ENCODE data around the gene SYK. TPM values are rescaled to one million over a fixed set of nuclear protein-coding genes. Genes with fewer than 3 reads are reported as not detected.

The SYK gene
- total and polyA plus RNA-seq, 2 of the 13 experiments (the other 11 are each of a cell fraction or from before 2014, with no cell fraction given) = not detected

- in situ Hi-C loops (cut with HindIII; ENCODE audit: extremely low pct_ligation_motif_present, low pct_unique_long_range_greater_than_20kb) (no loop called here), intact Hi-C loops (cut with micrococcal nuclease; ENCODE audit: unreplicated experiment) (no loop called here)
- H4K20me1 ChIP-seq (ENCODE audit: insufficient read depth, low read length) = no peaks in the 10 kb centered on the region
- no peak for TF ChIP-seq ZNF839 (CRISPR knock-in tag; IDR thresholded peaks at IDR 0.05; ENCODE audit: borderline replicate concordance)
- no peak for TF ChIP-seq ZFP36L2 (CRISPR knock-in tag; IDR thresholded peaks at IDR 0.05)
- no peak for TF ChIP-seq ZNF574 (CRISPR knock-in tag; IDR thresholded peaks at IDR 0.05)
- TF ChIP-seq POGZ (CRISPR knock-in tag; IDR thresholded peaks at IDR 0.05) = no peak
- no peak for TF ChIP-seq SMAD9 (CRISPR knock-in tag; IDR thresholded peaks at IDR 0.05)
- TF ChIP-seq ZBTB38 (CRISPR knock-in tag; IDR thresholded peaks at IDR 0.05) = no peak
- no peak for TF ChIP-seq RERE (CRISPR knock-in tag; IDR thresholded peaks at IDR 0.05; ENCODE audit: low read depth)
- no peak for TF ChIP-seq EP300 (IDR thresholded peaks at IDR 0.05; ENCODE audit: low read depth in 2 of 2, low read length in 2 of 2)
- no peak for TF ChIP-seq EP300 (CRISPR knock-in tag; IDR thresholded peaks at IDR 0.05; ENCODE audit: borderline replicate concordance)
- TF ChIP-seq BRCA1 (CRISPR knock-in tag; IDR thresholded peaks at IDR 0.05) = no peak
- TF ChIP-seq ZSCAN31 (CRISPR knock-in tag; IDR thresholded peaks at IDR 0.05; ENCODE audit: low read depth) = no peak
- TF ChIP-seq ZNF781 (CRISPR knock-in tag; IDR thresholded peaks at IDR 0.05; ENCODE audit: borderline replicate concordance, not compliant biosample characterization) = no peak
- no peak for TF ChIP-seq STAG1 (CRISPR knock-in tag; IDR thresholded peaks at IDR 0.05)
- no peak for TF ChIP-seq ZNF546 (CRISPR knock-in tag; conservative IDR thresholded peaks at IDR 0.05)
- DNase-seq (ENCODE audit: low spot score) = no peak
- H3K79me2 ChIP-seq (ENCODE audit: insufficient read depth, low read length) = no peaks in the 10 kb centered on the region
- no peak overlapping the region for H3K4me2 ChIP-seq (ENCODE audit: low read depth, low read length)
- FAIRE-seq = no peak
- H3K9me3 ChIP-seq (ENCODE audit: low read length) = no peaks in the 10 kb centered on the region
- no peak overlapping the region for H2AFZ ChIP-seq (ENCODE audit: low read length)
- whole genome bisulfite sequencing (ENCODE audit: low lambda C conversion rate) = 0% methylated on average over 5 of the region's 6 CpGs
- BruUV-seq (replicated peaks) = no TSS peak
- no peak overlapping the region for H3K9ac ChIP-seq (ENCODE audit: insufficient read depth, low read depth, low read length)
- no peak for ATAC-seq
- no peaks in the 10 kb centered on the region for H3K36me3 ChIP-seq (replicated peaks in 1 of 2; ENCODE audit: control insufficient read depth in 1 of 2, insufficient read depth in 2 of 2, low read length in 2 of 2)
- CTCF ChIA-PET (ENCODE audit: low intra/inter-chr PET ratio, low total read pairs) = no interaction called here
- H3K27me3 ChIP-seq (ENCODE audit: control insufficient read depth in 1 of 2, insufficient read depth in 2 of 2, low read length in 2 of 2) = peaks cover 3 to 39% of the 10 kb centered on the region in 2 experiments; a peak in 3 of 5 replicates
- H3K4me3 ChIP-seq (replicated peaks in 1 of 3; ENCODE audit: insufficient read depth in 1 of 3, low read depth in 2 of 3, low read length in 3 of 3) = no peak overlapping the region
- H3K27ac ChIP-seq (ENCODE audit: extremely low read length, insufficient read depth, low read length) = no peak overlapping the region
- POLR2A ChIA-PET = no interaction called here
- H3K4me1 ChIP-seq (ENCODE audit: insufficient read depth, low read length) = no peaks in the 10 kb centered on the region
Observed at GRCh38 chr9:90892918-90893317, 91.3 kb downstream of the SYK start.
